Ishikawa (cell line): ENCODE results near the gene LMF2.

ENCODE experiments used
- CEBPB ChIP-seq: IDR thresholded peaks from 2 replicates; pipeline ENCODE4 v1.6.1; 2012
- CREB1 ChIP-seq: IDR thresholded peaks from 2 replicates; pipeline ENCODE4 v1.6.1; 2012; ENCODE audit warnings: low read depth
- EP300 ChIP-seq: IDR thresholded peaks from 2 replicates; pipeline ENCODE4 v1.6.1; 2012; ENCODE audit warnings: borderline replicate concordance
- NFIC ChIP-seq: IDR thresholded peaks from 2 replicates; pipeline ENCODE4 v1.6.1; 2012
- REST ChIP-seq: IDR thresholded peaks from 2 replicates; pipeline ENCODE4 v1.6.1; 2012; ENCODE audit warnings: low read depth, mild to moderate bottlenecking
- YY1 ChIP-seq: IDR thresholded peaks from 2 replicates; pipeline ENCODE4 v1.6.1; 2012; ENCODE audit warnings: low read depth
- TF ChIP-seq, protein P1 (sequence below): IDR thresholded peaks from 2 replicates; pipeline ENCODE4 v1.6.1; 2012

DNA sequence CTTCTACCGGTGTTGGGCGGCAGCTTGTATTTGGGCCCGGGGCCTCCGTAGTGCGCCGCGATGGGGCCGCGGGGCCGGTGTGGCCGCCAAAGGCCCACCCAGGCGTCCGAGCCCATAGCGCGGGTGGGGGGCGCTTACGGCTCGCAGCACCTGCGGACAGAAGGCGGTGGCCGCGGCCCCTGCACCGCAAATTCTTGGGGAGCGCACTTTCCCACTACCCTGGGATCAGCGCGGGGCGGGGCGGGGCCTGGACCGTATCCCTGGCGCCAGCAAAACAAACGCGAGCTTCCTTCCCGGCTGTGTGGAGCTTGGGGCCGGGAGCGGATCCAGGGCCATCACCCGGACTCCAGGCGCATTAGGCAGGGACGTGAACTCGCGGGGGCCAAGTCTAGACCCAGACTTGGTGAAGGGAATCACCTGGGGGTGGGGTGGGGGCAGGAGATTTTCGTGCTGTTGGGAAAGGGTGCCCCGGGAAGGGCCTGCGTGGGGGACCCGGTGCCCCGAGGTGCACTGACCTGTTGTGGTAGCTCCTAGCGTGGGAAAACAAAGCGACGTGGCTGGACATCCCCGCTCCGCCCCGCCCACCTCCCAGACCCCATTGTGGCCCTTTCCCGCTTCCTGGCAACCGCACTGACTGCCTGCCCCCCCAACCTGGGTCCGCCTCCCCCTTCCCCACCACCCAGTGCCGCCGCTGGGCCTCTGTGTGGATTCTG is 24.6 kb upstream of the LMF2 start:
- TF ChIP-seq EP300, result no peak
- no peak for TF ChIP-seq CREB1
- TF ChIP-seq, protein P1, sequence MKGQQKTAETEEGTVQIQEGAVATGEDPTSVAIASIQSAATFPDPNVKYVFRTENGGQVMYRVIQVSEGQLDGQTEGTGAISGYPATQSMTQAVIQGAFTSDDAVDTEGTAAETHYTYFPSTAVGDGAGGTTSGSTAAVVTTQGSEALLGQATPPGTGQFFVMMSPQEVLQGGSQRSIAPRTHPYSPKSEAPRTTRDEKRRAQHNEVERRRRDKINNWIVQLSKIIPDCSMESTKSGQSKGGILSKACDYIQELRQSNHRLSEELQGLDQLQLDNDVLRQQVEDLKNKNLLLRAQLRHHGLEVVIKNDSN, result no peak
- TF ChIP-seq REST, result no peak
- no peak for TF ChIP-seq YY1
- TF ChIP-seq NFIC, result no peak
- no peak for TF ChIP-seq CEBPB
